ENCODE data around the gene GPC6.

GRCh38 chr13:93409816-93410215 lies 183.2 kb downstream of the GPC6 start:
- TF ChIP-seq, protein P1, sequence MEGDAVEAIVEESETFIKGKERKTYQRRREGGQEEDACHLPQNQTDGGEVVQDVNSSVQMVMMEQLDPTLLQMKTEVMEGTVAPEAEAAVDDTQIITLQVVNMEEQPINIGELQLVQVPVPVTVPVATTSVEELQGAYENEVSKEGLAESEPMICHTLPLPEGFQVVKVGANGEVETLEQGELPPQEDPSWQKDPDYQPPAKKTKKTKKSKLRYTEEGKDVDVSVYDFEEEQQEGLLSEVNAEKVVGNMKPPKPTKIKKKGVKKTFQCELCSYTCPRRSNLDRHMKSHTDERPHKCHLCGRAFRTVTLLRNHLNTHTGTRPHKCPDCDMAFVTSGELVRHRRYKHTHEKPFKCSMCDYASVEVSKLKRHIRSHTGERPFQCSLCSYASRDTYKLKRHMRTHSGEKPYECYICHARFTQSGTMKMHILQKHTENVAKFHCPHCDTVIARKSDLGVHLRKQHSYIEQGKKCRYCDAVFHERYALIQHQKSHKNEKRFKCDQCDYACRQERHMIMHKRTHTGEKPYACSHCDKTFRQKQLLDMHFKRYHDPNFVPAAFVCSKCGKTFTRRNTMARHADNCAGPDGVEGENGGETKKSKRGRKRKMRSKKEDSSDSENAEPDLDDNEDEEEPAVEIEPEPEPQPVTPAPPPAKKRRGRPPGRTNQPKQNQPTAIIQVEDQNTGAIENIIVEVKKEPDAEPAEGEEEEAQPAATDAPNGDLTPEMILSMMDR (IDR thresholded peaks at IDR 0.05; ENCODE audit: extremely low read depth in 1 of 2, insufficient read depth in 1 of 2, low read depth in 1 of 2, low read length in 2 of 2), result no peak
- TF ChIP-seq EZH2 (IDR thresholded peaks at IDR 0.05; ENCODE audit: borderline replicate concordance, low read depth, low read length, severe bottlenecking) (no peak), JUN (IDR thresholded peaks at IDR 0.05; ENCODE audit: borderline replicate concordance, insufficient read depth, insufficient read length, low read depth) (no peak), MYC (IDR thresholded peaks at IDR 0.05; ENCODE audit: low read depth, low read length) (no peak)

Data from endothelial cell of umbilical vein (primary cell).